SK-N-MC (cell line): Measurements from ENCODE around the gene KLHDC7A.

Experiments used
- EZH2 ChIP-seq: fragments of 200-600 bp; sonication (generic); IDR thresholded peaks from one replicate; pipeline ENCODE4 v1.6.1; 2017; ENCODE audit warnings: antibody characterized with exemption
- POLR2AphosphoS5 ChIP-seq: IDR thresholded peaks from 2 replicates; pipeline ENCODE4 v1.6.1; 2012; ENCODE audit warnings: mild to moderate bottlenecking, low read depth, low read length, borderline replicate concordance

DNA sequence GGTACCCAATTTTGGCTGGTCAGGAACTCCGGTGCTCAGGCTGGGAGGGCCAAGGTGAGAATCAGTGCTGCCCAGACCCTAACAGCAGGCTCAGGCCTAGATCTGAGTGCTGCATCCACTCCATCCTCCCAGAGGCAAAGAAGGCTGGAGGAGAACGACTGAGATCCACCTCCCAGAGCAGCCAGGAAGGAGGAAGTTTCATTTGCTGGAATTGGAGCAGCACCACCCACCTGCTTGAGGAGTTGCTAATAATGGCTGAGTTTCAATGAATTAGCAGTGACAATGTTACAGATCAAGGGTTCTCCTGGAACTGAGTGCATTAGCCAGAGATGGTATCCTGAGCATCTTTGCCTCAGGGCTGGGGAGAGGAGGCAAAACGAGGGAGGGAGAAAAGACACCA is 46.7 kb upstream of the KLHDC7A start:
- TF ChIP-seq POLR2AphosphoS5 (no peak), EZH2 (no peak)
